Measurements from ENCODE around the gene DPP6.

DNA sequence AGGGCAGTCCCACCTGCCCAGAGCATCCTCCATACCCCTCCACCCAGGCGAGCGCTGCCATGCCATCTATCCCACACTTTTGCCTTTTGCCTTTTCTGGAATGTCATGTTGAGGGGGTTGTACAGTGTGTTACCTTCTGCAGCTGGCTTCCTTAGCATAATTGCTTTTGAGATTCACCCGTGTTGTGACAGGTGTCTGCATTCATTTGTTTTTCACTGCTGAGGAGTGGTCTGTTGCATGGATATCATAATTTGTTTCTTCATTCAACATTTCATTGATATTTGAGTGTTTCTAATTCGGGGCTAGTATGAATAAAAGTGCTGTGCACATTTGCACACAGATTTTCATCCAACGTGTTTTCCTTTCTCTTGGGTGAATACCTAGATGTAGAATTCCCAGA is 596.8 kb downstream of the DPP6 start:
- TF ChIP-seq, protein P1, sequence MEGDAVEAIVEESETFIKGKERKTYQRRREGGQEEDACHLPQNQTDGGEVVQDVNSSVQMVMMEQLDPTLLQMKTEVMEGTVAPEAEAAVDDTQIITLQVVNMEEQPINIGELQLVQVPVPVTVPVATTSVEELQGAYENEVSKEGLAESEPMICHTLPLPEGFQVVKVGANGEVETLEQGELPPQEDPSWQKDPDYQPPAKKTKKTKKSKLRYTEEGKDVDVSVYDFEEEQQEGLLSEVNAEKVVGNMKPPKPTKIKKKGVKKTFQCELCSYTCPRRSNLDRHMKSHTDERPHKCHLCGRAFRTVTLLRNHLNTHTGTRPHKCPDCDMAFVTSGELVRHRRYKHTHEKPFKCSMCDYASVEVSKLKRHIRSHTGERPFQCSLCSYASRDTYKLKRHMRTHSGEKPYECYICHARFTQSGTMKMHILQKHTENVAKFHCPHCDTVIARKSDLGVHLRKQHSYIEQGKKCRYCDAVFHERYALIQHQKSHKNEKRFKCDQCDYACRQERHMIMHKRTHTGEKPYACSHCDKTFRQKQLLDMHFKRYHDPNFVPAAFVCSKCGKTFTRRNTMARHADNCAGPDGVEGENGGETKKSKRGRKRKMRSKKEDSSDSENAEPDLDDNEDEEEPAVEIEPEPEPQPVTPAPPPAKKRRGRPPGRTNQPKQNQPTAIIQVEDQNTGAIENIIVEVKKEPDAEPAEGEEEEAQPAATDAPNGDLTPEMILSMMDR (IDR thresholded peaks at IDR 0.05): no peak
- TF ChIP-seq POLR2AphosphoS5 (IDR thresholded peaks at IDR 0.05) (no peak), EP300 (IDR thresholded peaks at IDR 0.05; ENCODE audit: low read depth) (no peak), POLR2A (IDR thresholded peaks at IDR 0.05) (no peak)

Measured in transverse colon (tissue), 4 donors.